Measurements from ENCODE around the gene NR2F2.
"Not testable (repeated sequence)": the region's sequence is repeated elsewhere in the genome, so short reads cannot be mapped to it uniquely, and the experiment has no call there.

NR2F2 gene

DNA sequence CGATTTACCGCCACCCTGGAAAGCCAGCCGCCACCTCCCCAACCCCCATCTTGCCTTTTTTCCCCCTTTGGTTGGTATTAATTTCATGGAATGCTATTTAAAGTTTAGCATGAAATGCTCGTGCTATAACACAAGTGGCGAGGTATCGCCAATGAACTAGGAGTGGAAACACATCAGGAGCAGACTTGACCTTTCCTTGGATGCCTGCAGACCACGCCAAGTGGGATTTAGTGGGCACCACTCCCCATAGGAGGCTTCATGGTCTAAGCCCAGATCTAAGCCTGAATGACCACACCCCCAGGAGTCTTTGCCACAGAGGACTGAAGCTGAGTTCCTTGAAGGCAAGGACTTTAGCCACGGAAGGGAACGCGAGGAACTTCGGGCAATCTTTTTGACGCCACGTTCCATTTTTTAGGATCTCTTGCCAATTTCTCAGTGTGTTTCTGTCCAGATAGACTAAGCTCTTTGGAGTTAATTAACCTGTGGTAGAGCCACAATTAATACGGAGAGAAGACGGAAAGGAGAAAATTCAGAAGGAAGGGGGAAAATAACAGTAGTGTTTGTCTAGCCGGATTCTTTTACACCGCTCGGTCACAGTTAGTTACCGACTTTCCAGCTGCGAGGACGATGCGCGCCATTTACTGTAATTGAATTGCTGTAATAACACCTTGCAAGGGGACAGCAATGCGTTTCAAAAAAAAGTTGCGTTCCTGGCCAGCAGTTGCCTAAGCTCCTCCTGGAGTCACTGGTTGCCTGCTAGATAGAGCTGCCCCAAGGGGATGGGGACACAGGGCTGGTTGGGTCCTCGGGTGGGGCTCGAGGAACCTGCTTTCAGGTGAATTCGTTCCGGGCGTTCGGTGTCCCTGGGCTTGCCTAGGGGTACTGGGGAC is 37.1 kb downstream of the NR2F2 start:
- DNase-seq (ENCODE audit: low read depth in 3 of 3): no peak

DNA sequence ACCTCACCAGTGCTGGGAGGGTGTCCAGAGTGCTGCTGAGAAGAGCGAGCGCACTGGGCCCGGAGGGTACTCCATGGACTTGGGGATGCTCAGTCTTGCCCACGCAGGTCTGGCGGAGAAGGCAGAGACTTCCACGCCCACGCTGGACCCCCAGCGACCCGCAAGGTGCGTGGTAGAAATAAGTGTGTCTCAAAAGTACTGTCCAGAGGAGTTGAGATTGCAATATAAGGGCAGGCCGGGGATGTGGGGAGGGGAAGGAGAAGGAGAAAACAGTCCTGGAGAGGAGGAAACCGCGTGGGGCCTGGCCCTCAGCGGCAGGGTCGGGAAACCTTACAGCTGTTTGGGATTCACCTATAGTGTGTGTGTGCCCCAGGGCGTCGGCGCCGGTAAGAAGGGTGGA is 38.9 kb downstream of the NR2F2 start:
- no peak for DNase-seq (ENCODE audit: low read depth in 3 of 3)

DNA sequence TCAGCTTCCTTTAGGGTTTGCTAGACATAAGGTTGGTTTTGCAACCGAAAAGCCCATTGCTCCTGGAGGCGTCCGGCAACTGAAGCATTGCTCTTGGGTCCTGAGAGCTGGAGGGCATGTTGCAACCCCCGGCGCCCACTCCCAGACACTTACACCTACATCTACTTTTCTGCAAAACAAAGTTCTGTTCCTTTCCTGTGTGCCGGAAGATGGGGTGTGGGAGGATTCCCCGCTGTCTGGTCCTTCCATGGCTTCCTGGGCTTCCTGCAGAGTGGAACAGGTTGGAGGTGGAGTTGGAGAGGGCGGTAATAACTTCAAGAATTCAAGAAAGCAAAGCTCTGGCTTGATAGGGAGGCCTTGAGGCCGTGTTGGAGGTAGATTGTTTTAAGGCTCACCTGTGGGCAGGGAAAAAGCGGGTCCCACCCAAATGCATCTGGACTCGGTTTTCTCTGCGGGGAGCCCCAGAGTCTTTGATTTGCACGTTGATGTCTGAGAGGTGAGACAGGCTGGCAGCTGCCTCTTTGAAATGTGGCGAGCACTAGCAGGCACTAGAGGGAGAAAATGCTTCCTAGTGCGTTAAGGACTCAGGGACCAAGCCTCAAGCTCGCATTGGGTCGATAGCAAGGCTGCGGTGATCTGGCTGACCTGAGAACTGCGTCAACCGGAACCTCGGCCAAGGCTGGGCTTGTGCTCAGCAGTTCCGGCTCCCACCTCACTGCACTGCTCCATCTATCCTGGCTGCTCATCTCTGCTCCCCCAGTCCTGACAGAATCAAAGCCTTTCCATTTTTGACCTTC is 39.5 kb downstream of the NR2F2 start:
- DNase-seq (ENCODE audit: low read depth in 3 of 3): no peak

DNA sequence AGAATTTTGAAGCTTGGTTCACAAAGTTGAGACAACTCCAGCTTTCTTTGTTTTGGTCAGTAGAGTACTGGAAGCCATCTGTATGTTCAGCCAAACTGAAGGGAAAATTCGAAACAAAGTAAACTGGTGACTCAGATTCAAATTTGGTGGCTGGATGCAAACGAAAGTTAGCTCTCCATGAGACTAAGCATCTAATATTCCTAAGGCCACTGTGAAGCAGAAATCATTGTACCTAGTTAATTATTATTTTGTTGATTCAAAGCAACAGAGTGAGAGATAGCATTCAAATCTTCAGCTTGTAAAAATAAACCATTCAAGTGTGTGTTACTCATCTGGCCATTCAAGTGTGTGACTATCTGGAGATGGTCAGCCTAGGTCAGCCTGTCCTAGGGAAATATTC is 42.1 kb downstream of the NR2F2 start:
- DNase-seq (ENCODE audit: low read depth in 3 of 3): no peak

DNA sequence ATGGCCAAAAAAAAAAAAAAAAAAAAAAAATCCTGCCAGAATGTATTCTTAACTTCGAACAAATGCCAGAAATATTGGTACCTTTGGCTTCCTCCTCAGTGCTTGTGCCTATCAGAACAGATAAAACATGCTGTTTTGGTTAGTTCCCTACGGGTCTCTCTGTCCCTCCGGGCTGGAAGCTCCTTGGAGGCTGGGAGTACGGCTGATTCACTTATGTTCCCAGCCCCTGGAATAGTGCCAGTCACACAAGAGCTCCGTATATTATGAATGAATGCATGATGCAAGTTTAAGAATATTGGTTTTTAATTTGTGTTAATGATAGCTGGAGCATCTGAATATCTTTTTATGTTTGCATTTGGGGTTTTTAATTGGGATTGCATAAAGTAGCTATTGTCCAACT is 44.0 kb downstream of the NR2F2 start:
- no peak for DNase-seq (ENCODE audit: low read depth in 3 of 3)

DNA sequence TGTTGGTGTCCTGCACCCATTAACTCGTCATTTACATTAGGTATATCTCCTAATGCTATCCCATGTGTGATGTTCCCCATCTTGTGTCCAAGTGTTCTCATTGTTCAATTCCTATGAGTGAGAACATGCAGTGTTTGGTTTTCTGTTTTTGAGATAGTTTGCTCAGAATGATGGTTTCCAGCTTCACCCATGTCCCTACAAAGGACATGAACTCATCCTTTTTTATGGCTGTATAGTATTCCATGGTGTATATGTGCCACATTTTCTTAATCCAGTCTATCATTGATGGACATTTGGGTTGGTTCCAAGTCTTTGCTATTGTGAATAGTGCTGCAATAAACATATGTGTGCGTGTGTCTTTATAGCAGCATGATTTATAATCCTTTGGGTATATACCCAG is 49.1 kb downstream of the NR2F2 start:
- not testable (repeated sequence) for DNase-seq (ENCODE audit: low read depth in 3 of 3)

DNA sequence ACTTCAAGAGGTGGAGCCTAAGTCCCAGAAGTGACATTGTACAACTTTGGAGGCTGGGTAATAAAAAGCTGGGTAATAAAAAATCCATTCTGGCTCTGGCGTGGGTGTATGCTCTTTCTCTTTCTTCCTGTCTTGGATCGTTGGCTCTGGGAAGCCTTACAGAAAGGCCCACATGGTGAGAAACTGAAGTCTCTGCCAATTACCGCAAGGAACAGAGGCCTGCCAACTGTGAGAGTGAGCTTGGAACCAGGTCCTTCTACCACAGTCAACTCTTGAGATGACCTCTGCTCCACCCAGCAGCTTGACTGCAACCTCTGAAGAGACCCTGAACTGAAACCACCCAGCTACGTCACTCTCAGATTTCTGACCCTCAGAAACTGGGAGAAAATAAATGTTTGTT is 51.0 kb downstream of the NR2F2 start:
- DNase-seq (ENCODE audit: low read depth in 3 of 3): no peak

DNA sequence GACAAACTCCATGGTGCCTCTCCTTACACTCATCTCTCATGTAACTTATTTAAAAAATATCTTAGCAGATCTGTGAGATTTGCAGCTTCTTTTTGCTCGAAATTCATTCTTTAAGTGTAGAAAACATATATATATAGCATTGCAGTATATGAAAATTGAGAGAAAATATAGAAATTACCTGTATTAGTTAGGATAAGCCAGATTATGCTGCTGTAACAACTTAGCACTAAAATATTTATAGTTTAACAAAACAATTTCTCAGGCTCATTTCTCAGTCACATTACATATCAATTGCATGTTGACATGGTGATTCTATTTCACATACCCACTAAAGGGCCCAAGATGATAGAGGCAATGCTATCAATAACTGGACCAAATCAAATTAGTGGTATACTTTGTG is 54.7 kb downstream of the NR2F2 start:
- no peak for DNase-seq (ENCODE audit: low read depth in 3 of 3)

DNA sequence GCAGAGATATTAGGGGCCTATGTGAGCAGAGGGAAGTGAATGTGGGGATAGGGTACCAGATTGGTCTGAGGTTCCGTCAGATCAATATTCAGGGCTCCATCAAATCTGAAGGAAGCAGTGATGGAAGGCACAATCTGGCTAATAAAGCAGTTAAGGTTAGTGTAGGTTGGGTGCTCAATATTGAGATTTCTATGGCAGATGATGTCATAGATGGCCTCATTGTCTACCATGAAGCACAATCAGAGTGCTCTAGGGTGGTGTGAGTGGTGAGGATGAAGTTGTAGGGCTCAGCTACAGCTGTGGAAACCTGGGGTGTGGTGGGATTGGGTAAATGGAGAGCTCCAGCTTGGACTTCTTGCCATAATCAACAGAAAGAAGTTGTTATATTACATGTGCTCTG is 58.2 kb downstream of the NR2F2 start:
- DNase-seq (ENCODE audit: low read depth in 3 of 3): no peak

Measured in stimulated activated CD4-positive, alpha-beta T cell treated with anti-CD3 and anti-CD28 coated beads, TNF-alpha, amount 100 ng/mL, for 24 hours (primary cell).